ENCODE results near the gene SMYD3. TPM values are rescaled to one million over a fixed set of nuclear protein-coding genes. Genes with fewer than 3 reads are reported as not detected.

The SMYD3 gene
- total RNA-seq, 1 experiment from 2014 or later = 17.4 TPM

DNA sequence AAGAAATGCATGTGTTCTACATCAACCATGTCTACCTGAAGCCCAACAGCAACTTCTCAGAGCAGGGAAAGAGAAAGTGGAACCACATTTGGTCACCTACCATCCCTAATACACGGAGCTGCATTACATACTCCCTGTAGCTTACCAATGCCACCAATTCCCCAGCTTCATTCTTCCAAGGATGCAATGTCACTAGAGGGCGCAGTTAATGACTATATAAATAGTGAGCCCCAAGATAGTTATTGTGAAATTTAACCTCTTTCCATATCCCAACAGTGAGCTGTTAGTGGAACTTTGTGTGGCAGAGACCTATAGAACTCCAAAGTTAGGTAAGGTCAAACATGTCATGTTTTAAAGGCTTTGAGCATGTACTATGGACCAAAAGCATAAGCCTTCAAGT lies 618.3 kb downstream of the SMYD3 start:
- intact Hi-C loops (cut with micrococcal nuclease; ENCODE audit: unreplicated experiment) = no loop called here
- no peaks in the 10 kb centered on the region for H3K27me3 ChIP-seq (ENCODE audit: control insufficient read depth, insufficient read depth, low read length)
- BruUV-seq (replicated peaks) = no TSS peak
- CTCF ChIA-PET = no interaction called here
- H3K4me3 ChIP-seq (ENCODE audit: low read depth in 2 of 2, low read length in 2 of 2) = no peak overlapping the region
- no peaks in the 10 kb centered on the region for H3K4me1 ChIP-seq (ENCODE audit: control insufficient read depth, insufficient read depth, low read length)
- H3K27ac ChIP-seq (ENCODE audit: low read length) = no peak overlapping the region
- in situ Hi-C loops (cut with HindIII; ENCODE audit: low pct_unique_long_range_greater_than_20kb, low sequenced_read_pairs) = no loop called here
- ATAC-seq = no peak
- H3K36me3 ChIP-seq (ENCODE audit: control insufficient read depth, insufficient read depth, low read length) = no peaks in the 10 kb centered on the region
- POLR2A ChIA-PET = no interaction called here
- TF ChIP-seq, protein P1, sequence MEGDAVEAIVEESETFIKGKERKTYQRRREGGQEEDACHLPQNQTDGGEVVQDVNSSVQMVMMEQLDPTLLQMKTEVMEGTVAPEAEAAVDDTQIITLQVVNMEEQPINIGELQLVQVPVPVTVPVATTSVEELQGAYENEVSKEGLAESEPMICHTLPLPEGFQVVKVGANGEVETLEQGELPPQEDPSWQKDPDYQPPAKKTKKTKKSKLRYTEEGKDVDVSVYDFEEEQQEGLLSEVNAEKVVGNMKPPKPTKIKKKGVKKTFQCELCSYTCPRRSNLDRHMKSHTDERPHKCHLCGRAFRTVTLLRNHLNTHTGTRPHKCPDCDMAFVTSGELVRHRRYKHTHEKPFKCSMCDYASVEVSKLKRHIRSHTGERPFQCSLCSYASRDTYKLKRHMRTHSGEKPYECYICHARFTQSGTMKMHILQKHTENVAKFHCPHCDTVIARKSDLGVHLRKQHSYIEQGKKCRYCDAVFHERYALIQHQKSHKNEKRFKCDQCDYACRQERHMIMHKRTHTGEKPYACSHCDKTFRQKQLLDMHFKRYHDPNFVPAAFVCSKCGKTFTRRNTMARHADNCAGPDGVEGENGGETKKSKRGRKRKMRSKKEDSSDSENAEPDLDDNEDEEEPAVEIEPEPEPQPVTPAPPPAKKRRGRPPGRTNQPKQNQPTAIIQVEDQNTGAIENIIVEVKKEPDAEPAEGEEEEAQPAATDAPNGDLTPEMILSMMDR (IDR thresholded peaks at IDR 0.05) = peak; percentile 52
- TF ChIP-seq POLR2AphosphoS5 (IDR thresholded peaks at IDR 0.05; ENCODE audit: low read depth, low read length) = no peak
- H3K9me3 ChIP-seq (ENCODE audit: control insufficient read depth, insufficient read depth, low read depth, low read length) = no peaks in the 10 kb centered on the region
- DNase-seq (ENCODE audit: low read depth, low spot score) = peak; percentile 2

DNA sequence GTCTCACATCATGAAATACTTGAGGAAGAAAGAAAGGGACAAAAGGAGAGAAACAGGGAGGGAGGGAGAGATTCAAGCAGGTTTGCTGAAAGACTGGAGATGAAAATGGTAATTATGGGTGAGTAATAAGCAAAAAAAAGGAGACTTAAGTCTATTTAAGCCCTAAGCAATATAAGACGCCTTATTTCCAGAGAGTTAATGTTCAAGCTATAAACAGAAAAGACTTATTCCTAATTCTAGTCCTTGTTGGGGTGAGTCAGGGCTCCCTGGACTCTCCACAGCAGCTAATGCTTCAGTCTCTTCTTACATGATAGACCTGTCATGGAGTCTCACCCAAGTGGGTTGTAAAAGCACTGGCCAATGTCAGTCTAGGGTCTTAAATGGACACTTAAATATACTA lies 619.2 kb downstream of the SMYD3 start:
- H3K27ac ChIP-seq (ENCODE audit: low read length) = no peak overlapping the region
- ChIA-PET CTCF (no interaction called here), POLR2A (no interaction called here)
- intact Hi-C loops (cut with micrococcal nuclease; ENCODE audit: unreplicated experiment) = no loop called here
- TF ChIP-seq, protein P2, sequence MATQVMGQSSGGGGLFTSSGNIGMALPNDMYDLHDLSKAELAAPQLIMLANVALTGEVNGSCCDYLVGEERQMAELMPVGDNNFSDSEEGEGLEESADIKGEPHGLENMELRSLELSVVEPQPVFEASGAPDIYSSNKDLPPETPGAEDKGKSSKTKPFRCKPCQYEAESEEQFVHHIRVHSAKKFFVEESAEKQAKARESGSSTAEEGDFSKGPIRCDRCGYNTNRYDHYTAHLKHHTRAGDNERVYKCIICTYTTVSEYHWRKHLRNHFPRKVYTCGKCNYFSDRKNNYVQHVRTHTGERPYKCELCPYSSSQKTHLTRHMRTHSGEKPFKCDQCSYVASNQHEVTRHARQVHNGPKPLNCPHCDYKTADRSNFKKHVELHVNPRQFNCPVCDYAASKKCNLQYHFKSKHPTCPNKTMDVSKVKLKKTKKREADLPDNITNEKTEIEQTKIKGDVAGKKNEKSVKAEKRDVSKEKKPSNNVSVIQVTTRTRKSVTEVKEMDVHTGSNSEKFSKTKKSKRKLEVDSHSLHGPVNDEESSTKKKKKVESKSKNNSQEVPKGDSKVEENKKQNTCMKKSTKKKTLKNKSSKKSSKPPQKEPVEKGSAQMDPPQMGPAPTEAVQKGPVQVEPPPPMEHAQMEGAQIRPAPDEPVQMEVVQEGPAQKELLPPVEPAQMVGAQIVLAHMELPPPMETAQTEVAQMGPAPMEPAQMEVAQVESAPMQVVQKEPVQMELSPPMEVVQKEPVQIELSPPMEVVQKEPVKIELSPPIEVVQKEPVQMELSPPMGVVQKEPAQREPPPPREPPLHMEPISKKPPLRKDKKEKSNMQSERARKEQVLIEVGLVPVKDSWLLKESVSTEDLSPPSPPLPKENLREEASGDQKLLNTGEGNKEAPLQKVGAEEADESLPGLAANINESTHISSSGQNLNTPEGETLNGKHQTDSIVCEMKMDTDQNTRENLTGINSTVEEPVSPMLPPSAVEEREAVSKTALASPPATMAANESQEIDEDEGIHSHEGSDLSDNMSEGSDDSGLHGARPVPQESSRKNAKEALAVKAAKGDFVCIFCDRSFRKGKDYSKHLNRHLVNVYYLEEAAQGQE (IDR thresholded peaks at IDR 0.05; ENCODE audit: insufficient read depth in 1 of 2, low read depth in 2 of 2, low read length in 1 of 2) = no peak
- TF ChIP-seq, protein P1 (IDR thresholded peaks at IDR 0.05) = no peak
- no peak for TF ChIP-seq POLR2AphosphoS5 (IDR thresholded peaks at IDR 0.05; ENCODE audit: low read depth, low read length)
- TF ChIP-seq SIN3A (IDR thresholded peaks at IDR 0.05; ENCODE audit: borderline replicate concordance, insufficient read depth, low read depth, low read length) = no peak
- TF ChIP-seq TCF7L2 (IDR thresholded peaks at IDR 0.05; ENCODE audit: low read depth, low read length) = no peak
- H3K9me3 ChIP-seq (ENCODE audit: control insufficient read depth, insufficient read depth, low read depth, low read length) = no peaks in the 10 kb centered on the region
- DNase-seq (ENCODE audit: low read depth, low spot score) (no peak), ATAC-seq (no peak)
- BruUV-seq (replicated peaks) = no TSS peak
- H3K4me1 ChIP-seq (ENCODE audit: control insufficient read depth, insufficient read depth, low read length) = no peaks in the 10 kb centered on the region
- H3K4me3 ChIP-seq (ENCODE audit: low read depth in 2 of 2, low read length in 2 of 2) = no peak overlapping the region
- H3K36me3 ChIP-seq (ENCODE audit: control insufficient read depth, insufficient read depth, low read length) = no peaks in the 10 kb centered on the region
- H3K27me3 ChIP-seq (ENCODE audit: control insufficient read depth, insufficient read depth, low read length) = no peaks in the 10 kb centered on the region
- in situ Hi-C loops (cut with HindIII; ENCODE audit: low pct_unique_long_range_greater_than_20kb, low sequenced_read_pairs) = no loop called here

Measured in Panc1 (cell line).